ENCODE results near the gene LIN37. TPM values are rescaled to one million over a fixed set of nuclear protein-coding genes. Genes with fewer than 3 reads are reported as not detected.

The LIN37 gene
- total and polyA plus RNA-seq, 4 donors = 2.6 to 7.0 (median 6.1) TPM

DNA sequence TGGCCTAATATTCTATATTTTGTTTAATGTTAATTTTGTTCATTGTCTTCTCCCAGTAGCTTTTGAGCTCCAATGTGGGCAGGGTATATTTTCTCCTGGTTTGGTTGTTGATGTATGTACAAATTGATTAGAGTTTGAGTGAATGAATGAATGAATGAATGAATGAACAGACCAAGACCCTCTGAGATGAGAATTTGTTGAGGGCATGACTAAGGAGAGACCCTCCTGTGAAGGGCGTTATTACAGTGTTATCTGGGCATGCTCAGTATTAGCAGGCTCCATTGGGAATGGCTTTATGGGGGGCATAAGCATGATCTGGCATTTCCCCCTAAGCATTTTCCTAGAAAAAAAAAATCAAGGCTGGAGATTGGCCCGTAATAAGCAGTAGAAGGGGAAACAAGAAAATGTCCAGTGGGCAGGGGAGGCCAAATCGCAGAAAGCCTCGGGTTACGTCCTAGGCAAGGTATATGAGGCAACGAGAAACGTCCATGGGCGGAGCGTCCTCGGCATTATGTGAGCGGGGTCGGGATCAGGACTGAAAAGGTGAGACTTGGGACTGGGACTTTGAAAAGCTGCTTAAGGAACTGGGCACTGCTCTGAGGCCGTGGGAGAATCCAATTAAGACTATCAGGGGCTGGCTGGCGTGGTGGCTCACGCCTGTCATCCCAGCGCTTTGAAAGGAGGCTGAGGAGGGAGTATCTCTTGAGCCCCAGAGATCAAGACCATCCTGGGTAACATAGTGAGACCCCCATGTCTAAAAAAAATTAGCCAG, 26.1 kb downstream of the LIN37 start:
- H3K9ac ChIP-seq (ENCODE audit: low read depth in 1 of 2, low read length in 2 of 2) = no peak overlapping the region
- no peaks in the 10 kb centered on the region for H3K36me3 ChIP-seq (ENCODE audit: control insufficient read depth in 4 of 4, insufficient read depth in 3 of 4, low read depth in 1 of 4, low read length in 3 of 4)
- no peak overlapping the region for H3K4me3 ChIP-seq (ENCODE audit: low read depth in 1 of 3, low read length in 3 of 3)
- 57% methylated on average over 16 of the region's 16 CpGs for WGBS
- H3K27ac ChIP-seq (ENCODE audit: low read depth in 1 of 2, low read length in 2 of 2) = no peak overlapping the region
- H3K9me3 ChIP-seq (ENCODE audit: control insufficient read depth in 4 of 4, low read length in 3 of 4) = no peaks in the 10 kb centered on the region
- peaks cover 0 to 5% (median 4%) of the 10 kb centered on the region in 4 donors for H3K4me1 ChIP-seq (ENCODE audit: control insufficient read depth in 4 of 4, insufficient read depth in 4 of 4, low read length in 3 of 4)
- no peak for DNase-seq (ENCODE audit: low spot score)
- no peaks in the 10 kb centered on the region for H3K27me3 ChIP-seq (ENCODE audit: control insufficient read depth in 4 of 4, insufficient read depth in 4 of 4, low read length in 3 of 4)
- no peak for TF ChIP-seq JUND (IDR thresholded peaks at IDR 0.05)
- TF ChIP-seq YY1 (IDR thresholded peaks at IDR 0.05) = no peak
- TF ChIP-seq, protein P1, sequence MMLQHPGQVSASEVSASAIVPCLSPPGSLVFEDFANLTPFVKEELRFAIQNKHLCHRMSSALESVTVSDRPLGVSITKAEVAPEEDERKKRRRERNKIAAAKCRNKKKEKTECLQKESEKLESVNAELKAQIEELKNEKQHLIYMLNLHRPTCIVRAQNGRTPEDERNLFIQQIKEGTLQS (IDR thresholded peaks at IDR 0.05) = no peak
- TF ChIP-seq, protein P2, sequence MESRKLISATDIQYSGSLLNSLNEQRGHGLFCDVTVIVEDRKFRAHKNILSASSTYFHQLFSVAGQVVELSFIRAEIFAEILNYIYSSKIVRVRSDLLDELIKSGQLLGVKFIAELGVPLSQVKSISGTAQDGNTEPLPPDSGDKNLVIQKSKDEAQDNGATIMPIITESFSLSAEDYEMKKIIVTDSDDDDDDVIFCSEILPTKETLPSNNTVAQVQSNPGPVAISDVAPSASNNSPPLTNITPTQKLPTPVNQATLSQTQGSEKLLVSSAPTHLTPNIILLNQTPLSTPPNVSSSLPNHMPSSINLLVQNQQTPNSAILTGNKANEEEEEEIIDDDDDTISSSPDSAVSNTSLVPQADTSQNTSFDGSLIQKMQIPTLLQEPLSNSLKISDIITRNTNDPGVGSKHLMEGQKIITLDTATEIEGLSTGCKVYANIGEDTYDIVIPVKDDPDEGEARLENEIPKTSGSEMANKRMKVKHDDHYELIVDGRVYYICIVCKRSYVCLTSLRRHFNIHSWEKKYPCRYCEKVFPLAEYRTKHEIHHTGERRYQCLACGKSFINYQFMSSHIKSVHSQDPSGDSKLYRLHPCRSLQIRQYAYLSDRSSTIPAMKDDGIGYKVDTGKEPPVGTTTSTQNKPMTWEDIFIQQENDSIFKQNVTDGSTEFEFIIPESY (IDR thresholded peaks at IDR 0.05) = no peak
- no peak for TF ChIP-seq HNF4G (IDR thresholded peaks at IDR 0.05)
- TF ChIP-seq GABPA (IDR thresholded peaks at IDR 0.05 in 1 of 2, conservative IDR thresholded peaks at IDR 0.05 in 1 of 2) = no peak
- TF ChIP-seq, protein P3, sequence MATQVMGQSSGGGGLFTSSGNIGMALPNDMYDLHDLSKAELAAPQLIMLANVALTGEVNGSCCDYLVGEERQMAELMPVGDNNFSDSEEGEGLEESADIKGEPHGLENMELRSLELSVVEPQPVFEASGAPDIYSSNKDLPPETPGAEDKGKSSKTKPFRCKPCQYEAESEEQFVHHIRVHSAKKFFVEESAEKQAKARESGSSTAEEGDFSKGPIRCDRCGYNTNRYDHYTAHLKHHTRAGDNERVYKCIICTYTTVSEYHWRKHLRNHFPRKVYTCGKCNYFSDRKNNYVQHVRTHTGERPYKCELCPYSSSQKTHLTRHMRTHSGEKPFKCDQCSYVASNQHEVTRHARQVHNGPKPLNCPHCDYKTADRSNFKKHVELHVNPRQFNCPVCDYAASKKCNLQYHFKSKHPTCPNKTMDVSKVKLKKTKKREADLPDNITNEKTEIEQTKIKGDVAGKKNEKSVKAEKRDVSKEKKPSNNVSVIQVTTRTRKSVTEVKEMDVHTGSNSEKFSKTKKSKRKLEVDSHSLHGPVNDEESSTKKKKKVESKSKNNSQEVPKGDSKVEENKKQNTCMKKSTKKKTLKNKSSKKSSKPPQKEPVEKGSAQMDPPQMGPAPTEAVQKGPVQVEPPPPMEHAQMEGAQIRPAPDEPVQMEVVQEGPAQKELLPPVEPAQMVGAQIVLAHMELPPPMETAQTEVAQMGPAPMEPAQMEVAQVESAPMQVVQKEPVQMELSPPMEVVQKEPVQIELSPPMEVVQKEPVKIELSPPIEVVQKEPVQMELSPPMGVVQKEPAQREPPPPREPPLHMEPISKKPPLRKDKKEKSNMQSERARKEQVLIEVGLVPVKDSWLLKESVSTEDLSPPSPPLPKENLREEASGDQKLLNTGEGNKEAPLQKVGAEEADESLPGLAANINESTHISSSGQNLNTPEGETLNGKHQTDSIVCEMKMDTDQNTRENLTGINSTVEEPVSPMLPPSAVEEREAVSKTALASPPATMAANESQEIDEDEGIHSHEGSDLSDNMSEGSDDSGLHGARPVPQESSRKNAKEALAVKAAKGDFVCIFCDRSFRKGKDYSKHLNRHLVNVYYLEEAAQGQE (IDR thresholded peaks at IDR 0.05) = no peak
- TF ChIP-seq RAD21 (IDR thresholded peaks at IDR 0.05) = no peak
- TF ChIP-seq, protein P4, sequence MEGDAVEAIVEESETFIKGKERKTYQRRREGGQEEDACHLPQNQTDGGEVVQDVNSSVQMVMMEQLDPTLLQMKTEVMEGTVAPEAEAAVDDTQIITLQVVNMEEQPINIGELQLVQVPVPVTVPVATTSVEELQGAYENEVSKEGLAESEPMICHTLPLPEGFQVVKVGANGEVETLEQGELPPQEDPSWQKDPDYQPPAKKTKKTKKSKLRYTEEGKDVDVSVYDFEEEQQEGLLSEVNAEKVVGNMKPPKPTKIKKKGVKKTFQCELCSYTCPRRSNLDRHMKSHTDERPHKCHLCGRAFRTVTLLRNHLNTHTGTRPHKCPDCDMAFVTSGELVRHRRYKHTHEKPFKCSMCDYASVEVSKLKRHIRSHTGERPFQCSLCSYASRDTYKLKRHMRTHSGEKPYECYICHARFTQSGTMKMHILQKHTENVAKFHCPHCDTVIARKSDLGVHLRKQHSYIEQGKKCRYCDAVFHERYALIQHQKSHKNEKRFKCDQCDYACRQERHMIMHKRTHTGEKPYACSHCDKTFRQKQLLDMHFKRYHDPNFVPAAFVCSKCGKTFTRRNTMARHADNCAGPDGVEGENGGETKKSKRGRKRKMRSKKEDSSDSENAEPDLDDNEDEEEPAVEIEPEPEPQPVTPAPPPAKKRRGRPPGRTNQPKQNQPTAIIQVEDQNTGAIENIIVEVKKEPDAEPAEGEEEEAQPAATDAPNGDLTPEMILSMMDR (IDR thresholded peaks at IDR 0.05; ENCODE audit: low read depth, low read length, missing input control) = no peak
- no peak for TF ChIP-seq FOXA2 (IDR thresholded peaks at IDR 0.05)
- TF ChIP-seq, protein P5, sequence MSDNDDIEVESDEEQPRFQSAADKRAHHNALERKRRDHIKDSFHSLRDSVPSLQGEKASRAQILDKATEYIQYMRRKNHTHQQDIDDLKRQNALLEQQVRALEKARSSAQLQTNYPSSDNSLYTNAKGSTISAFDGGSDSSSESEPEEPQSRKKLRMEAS (IDR thresholded peaks at IDR 0.05) = no peak
- no peak for TF ChIP-seq FOXA1 (IDR thresholded peaks at IDR 0.05)
- no peak for TF ChIP-seq NR2F2 (IDR thresholded peaks at IDR 0.05)
- TF ChIP-seq SP1 (IDR thresholded peaks at IDR 0.05) = no peak

DNA sequence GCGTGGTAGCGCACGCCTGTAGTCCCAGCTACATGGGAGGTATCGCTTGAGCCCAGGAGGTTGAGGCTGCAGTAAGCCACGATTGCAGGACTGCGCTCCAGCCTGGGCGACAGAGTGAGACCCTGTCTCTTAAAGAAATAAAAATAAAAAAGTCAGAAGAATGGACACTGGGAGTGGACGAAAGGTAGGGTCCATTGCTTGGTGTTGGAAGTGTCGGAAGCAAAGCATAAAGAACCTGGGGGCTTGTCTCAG, 26.6 kb downstream of the LIN37 start:
- DNase-seq (ENCODE audit: low spot score) = no peak
- no peak overlapping the region for H3K9ac ChIP-seq (ENCODE audit: low read depth in 1 of 2, low read length in 2 of 2)
- WGBS = 40% methylated on average over 9 of the region's 9 CpGs

More for the DNA sequence above, 26.6 kb downstream of the LIN37 start:
- peaks cover 0 to 5% (median 4%) of the 10 kb centered on the region in 4 donors for H3K4me1 ChIP-seq (ENCODE audit: control insufficient read depth in 4 of 4, insufficient read depth in 4 of 4, low read length in 3 of 4)
- no peak for TF ChIP-seq HNF4A (conservative IDR thresholded peaks at IDR 0.05)
- no peak for TF ChIP-seq FOXA1 (IDR thresholded peaks at IDR 0.05)
- H3K36me3 ChIP-seq (ENCODE audit: control insufficient read depth in 4 of 4, insufficient read depth in 3 of 4, low read depth in 1 of 4, low read length in 3 of 4) = no peaks in the 10 kb centered on the region
- H3K9me3 ChIP-seq (ENCODE audit: control insufficient read depth in 4 of 4, low read length in 3 of 4) = no peaks in the 10 kb centered on the region
- no peaks in the 10 kb centered on the region for H3K27me3 ChIP-seq (ENCODE audit: control insufficient read depth in 4 of 4, insufficient read depth in 4 of 4, low read length in 3 of 4)
- H3K4me3 ChIP-seq (ENCODE audit: low read depth in 1 of 3, low read length in 3 of 3) = peak overlapping the region in 1 of 3 donors; percentile 71
- H3K27ac ChIP-seq (ENCODE audit: low read depth in 1 of 2, low read length in 2 of 2) = no peak overlapping the region

Measured in liver (tissue), 9 donors.